DOHH2 (cell line): Measurements from ENCODE around the gene TTC9B.

ENCODE experiments used
- EZH2phosphoT487 ChIP-seq: fragments of 200-600 bp; sonication (generic); IDR thresholded peaks from 2 replicates; pipeline ENCODE4 v1.6.1; 2017; ENCODE audit warnings: borderline replicate concordance, mild to moderate bottlenecking, antibody characterized with exemption, low read length, moderate library complexity, mixed read lengths
- TF ChIP-seq, protein P1 (sequence below): fragments of 200-600 bp; sonication (generic); IDR thresholded peaks from one replicate; pipeline ENCODE4 v1.5.1; 2014; ENCODE audit warnings: antibody characterized with exemption, mild to moderate bottlenecking, low read depth, low read length; ENCODE audit not compliant: poor library complexity, severe bottlenecking

DNA sequence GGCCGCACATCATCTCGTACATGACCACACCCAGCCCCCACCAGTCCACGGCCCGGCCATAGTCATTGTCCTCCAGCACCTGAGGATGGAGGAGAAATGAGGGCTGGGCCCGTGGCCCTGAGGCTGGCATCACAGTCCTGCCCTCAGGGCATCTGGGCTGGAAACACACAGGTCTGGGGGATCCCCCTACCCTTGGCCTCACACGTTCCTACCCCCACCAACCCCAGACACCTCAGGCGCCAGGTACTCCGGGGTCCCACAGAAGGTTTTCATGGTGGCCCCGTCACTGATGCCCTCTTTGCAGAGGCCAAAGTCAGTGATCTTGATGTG is 17.8 kb upstream of the TTC9B start:
- TF ChIP-seq, protein P1, sequence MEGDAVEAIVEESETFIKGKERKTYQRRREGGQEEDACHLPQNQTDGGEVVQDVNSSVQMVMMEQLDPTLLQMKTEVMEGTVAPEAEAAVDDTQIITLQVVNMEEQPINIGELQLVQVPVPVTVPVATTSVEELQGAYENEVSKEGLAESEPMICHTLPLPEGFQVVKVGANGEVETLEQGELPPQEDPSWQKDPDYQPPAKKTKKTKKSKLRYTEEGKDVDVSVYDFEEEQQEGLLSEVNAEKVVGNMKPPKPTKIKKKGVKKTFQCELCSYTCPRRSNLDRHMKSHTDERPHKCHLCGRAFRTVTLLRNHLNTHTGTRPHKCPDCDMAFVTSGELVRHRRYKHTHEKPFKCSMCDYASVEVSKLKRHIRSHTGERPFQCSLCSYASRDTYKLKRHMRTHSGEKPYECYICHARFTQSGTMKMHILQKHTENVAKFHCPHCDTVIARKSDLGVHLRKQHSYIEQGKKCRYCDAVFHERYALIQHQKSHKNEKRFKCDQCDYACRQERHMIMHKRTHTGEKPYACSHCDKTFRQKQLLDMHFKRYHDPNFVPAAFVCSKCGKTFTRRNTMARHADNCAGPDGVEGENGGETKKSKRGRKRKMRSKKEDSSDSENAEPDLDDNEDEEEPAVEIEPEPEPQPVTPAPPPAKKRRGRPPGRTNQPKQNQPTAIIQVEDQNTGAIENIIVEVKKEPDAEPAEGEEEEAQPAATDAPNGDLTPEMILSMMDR = no peak
- no peak for TF ChIP-seq EZH2phosphoT487
